HCT116 (cell line): ENCODE data around the gene SAG. TPM values are rescaled to one million over a fixed set of nuclear protein-coding genes. Genes with fewer than 3 reads are reported as not detected.

Experiments used
- ATAC-seq: fragments of 200-7000 bp; cut with Tn5 transposase; 2 replicates; pipeline ENCODE4 v1.9.1; 2020; ENCODE audit warnings: mild to moderate bottlenecking, moderate library complexity
- BruUV-seq: library from RNA; stranded (reverse); fragments of 400-500 nt; replicated peaks from 2 replicates; lab custom pipeline; 2021; lab: Mats Ljungman, UMichigan
- CTCF ChIA-PET: fragments of 300-600 bp; sonication (Branson Sonifier 250); formaldehyde crosslinking; loops from one replicate; lab custom pipeline; 2021; ENCODE audit warnings: antibody characterized with exemption; lab: Charles Lee
- POLR2A ChIA-PET: fragments of 300-600, 350-600 bp; sonication (Branson Sonifier 250); formaldehyde crosslinking; loops from one replicate; lab custom pipeline; 2021; ENCODE audit warnings: antibody characterized with exemption; lab: Charles Lee
- RAD21 ChIA-PET, 2 experiments: fragments of 300-600 bp; sonication (Branson Sonifier 250); formaldehyde crosslinking; loops; one replicate each; lab custom pipeline; 2023; ENCODE audit warnings: low total read pairs in 2 of 2; ENCODE audit not compliant: uncharacterized antibody in 2 of 2, unreplicated experiment in 2 of 2, low non-redundant PET in 1 of 2; lab: Charles Lee
- DNase-seq: peaks from one replicate; pipeline ENCODE4 v3.0.0-alpha.2; 2010; ENCODE audit warnings: low read depth, low spot score
- H2AFZ ChIP-seq: fragments of 200-600 bp; shearing (Covaris generic), sonication (generic); 2 replicates; pipeline ENCODE4 v1.6.1; 2017; ENCODE audit warnings: low read depth, mixed run types, mixed read lengths, antibody characterized with exemption, low read length; ENCODE audit not compliant: poor library complexity, severe bottlenecking
- H3K27ac ChIP-seq: 2 replicates; pipeline ENCODE4 v1.5.1; 2012; ENCODE audit warnings: low read depth, low read length
- H3K27me3 ChIP-seq: fragments of 200-600 bp; sonication (generic); 2 replicates; pipeline ENCODE4 v1.6.1; 2016; ENCODE audit warnings: mixed run types, low read length, mixed read lengths; ENCODE audit not compliant: insufficient read depth
- H3K36me3 ChIP-seq, 2 experiments: fragments of 200-500 bp in 1 of 2; fragments of 200-600 bp in 1 of 2; sonication (Bioruptor generic) in 1 of 2; sonication (generic) in 1 of 2; 2 replicates each; pipeline versions ENCODE4 v1.5.1 to v1.6.1; 2014 to 2016; ENCODE audit warnings: low read length in 2 of 2, inconsistent platforms in 1 of 2, mixed read lengths in 1 of 2, mixed run types in 1 of 2; ENCODE audit not compliant: insufficient read depth in 2 of 2, control insufficient read depth in 1 of 2
- H3K4me1 ChIP-seq, 2 experiments: fragments of 200-600 bp in 1 of 2; sonication (generic) in 1 of 2; 2 replicates each; pipeline versions ENCODE4 v1.5.1 to v1.6.1; 2012 to 2017; ENCODE audit warnings: low read length in 2 of 2, inconsistent platforms in 1 of 2, mild to moderate bottlenecking in 1 of 2, mixed read lengths in 1 of 2, mixed run types in 1 of 2, moderate library complexity in 1 of 2; ENCODE audit not compliant: insufficient read depth in 2 of 2, control insufficient read depth in 1 of 2
- H3K4me2 ChIP-seq: fragments of 200-600 bp; sonication (generic); 2 replicates; pipeline ENCODE4 v1.6.1; 2017; ENCODE audit warnings: mixed run types, low read length, mixed read lengths
- H3K4me3 ChIP-seq, 2 experiments: fragments of 200-600 bp in 1 of 2; sonication (generic) in 1 of 2; replicated peaks in 1 of 2; 2 replicates each; pipeline ENCODE4 v1.5.1; 2011 to 2016; ENCODE audit warnings: low read length in 2 of 2, control low read depth in 1 of 2, low read depth in 1 of 2, mild to moderate bottlenecking in 1 of 2, mixed read lengths in 1 of 2, mixed run types in 1 of 2
- H3K79me2 ChIP-seq: fragments of 200-600 bp; sonication (generic); 2 replicates; pipeline ENCODE4 v1.6.1; 2017; ENCODE audit warnings: mild to moderate bottlenecking, mixed run types, low read length, moderate library complexity, mixed read lengths; ENCODE audit not compliant: insufficient read depth
- H3K9ac ChIP-seq: fragments of 200-600 bp; sonication (generic); 2 replicates; pipeline ENCODE4 v1.6.1; 2016; ENCODE audit warnings: low read length, mixed read lengths
- H3K9me2 ChIP-seq: fragments of 200-600 bp; sonication (generic), shearing (Covaris generic); 2 replicates; pipeline ENCODE4 v1.6.1; 2017; ENCODE audit warnings: mixed run types, mild to moderate bottlenecking, moderate library complexity; ENCODE audit not compliant: insufficient read depth
- H3K9me3 ChIP-seq, 2 experiments: fragments of 200-500 bp in 1 of 2; fragments of 200-600 bp in 1 of 2; sonication (Bioruptor generic) in 1 of 2; sonication (generic) in 1 of 2; 2 replicates each; pipeline ENCODE4 v1.6.1; 2014 to 2017; ENCODE audit warnings: low read length in 2 of 2, mixed read lengths in 2 of 2, inconsistent platforms in 1 of 2, low read depth in 1 of 2, mild to moderate bottlenecking in 1 of 2, mixed run types in 1 of 2, moderate library complexity in 1 of 2; ENCODE audit not compliant: control insufficient read depth in 1 of 2, insufficient read depth in 1 of 2
- H4K20me1 ChIP-seq: fragments of 200-600 bp; sonication (generic), shearing (Covaris generic); 2 replicates; pipeline ENCODE4 v1.6.1; 2017; ENCODE audit warnings: mixed run types, mild to moderate bottlenecking, moderate library complexity; ENCODE audit not compliant: insufficient read depth
- CBX3 ChIP-seq: IDR thresholded peaks from 2 replicates; pipeline ENCODE4 v1.6.1; 2012; ENCODE audit warnings: low read depth
- CEBPB ChIP-seq: IDR thresholded peaks from 2 replicates; pipeline ENCODE4 v1.6.1; 2012; ENCODE audit warnings: low read depth
- EGR1 ChIP-seq: IDR thresholded peaks from 2 replicates; pipeline ENCODE4 v1.6.1; 2012; ENCODE audit warnings: low read depth
- ELF1 ChIP-seq: IDR thresholded peaks from 2 replicates; pipeline ENCODE4 v1.6.1; 2012; ENCODE audit warnings: low read depth, borderline replicate concordance
- EZH2 ChIP-seq: fragments of 200-600 bp; sonication (generic); IDR thresholded peaks from 2 replicates; pipeline ENCODE4 v1.6.1; 2017; ENCODE audit warnings: antibody characterized with exemption, mixed run types
- EZH2phosphoT487 ChIP-seq: fragments of 200-600 bp; IDR thresholded peaks from 2 replicates; pipeline ENCODE4 v1.6.1; 2018; ENCODE audit warnings: antibody characterized with exemption, borderline replicate concordance
- FOSL1 ChIP-seq: IDR thresholded peaks from 2 replicates; pipeline ENCODE4 v1.6.1; 2012; ENCODE audit warnings: low read depth
- RAD21 ChIP-seq: IDR thresholded peaks from 2 replicates; pipeline ENCODE4 v1.6.1; 2012; ENCODE audit warnings: low read depth, mild to moderate bottlenecking
- REST ChIP-seq: IDR thresholded peaks from 2 replicates; pipeline ENCODE4 v1.6.1; 2012; ENCODE audit warnings: low read depth
- SIN3A ChIP-seq: IDR thresholded peaks from 2 replicates; pipeline ENCODE4 v1.6.1; 2012; ENCODE audit warnings: low read depth
- SP1 ChIP-seq: IDR thresholded peaks from 2 replicates; pipeline ENCODE4 v1.6.1; 2012; ENCODE audit warnings: low read depth
- SRF ChIP-seq: IDR thresholded peaks from 2 replicates; pipeline ENCODE4 v1.6.1; 2012; ENCODE audit warnings: low read depth
- TCF7L2 ChIP-seq: IDR thresholded peaks from 2 replicates; pipeline ENCODE4 v1.7.0; 2011; ENCODE audit warnings: borderline replicate concordance, inconsistent platforms; ENCODE audit not compliant: insufficient read depth, insufficient read length; ENCODE audit errors: extremely low read depth
- ZBTB33 ChIP-seq: IDR thresholded peaks from 2 replicates; pipeline ENCODE4 v1.6.1; 2011; ENCODE audit warnings: mild to moderate bottlenecking, low read length, moderate library complexity; ENCODE audit not compliant: insufficient replicate concordance; ENCODE audit errors: extremely low read depth
- ZFX ChIP-seq: fragments of 450-650 bp; IDR thresholded peaks from 2 replicates; pipeline ENCODE4 v1.6.1; 2017
- intact Hi-C: fragments of 100-400 bp; cut with micrococcal nuclease; formaldehyde crosslinking; loops from 2 replicates; pipeline ENCODE4 v1.10.0; 2022
- total RNA-seq: library from RNA; stranded (reverse); gene quantifications from one replicate; pipeline ENCODE4 v1.2.1, GENCODE V29; 2021; ENCODE audit not compliant: unreplicated experiment

The SAG gene
- total RNA-seq, 1 experiment from 2014 or later: not detected

- H3K27me3 ChIP-seq: no peaks in the 10 kb centered on the region
- POLR2A ChIA-PET: no interaction called here
- DNase-seq (no peak), ATAC-seq (no peak)
- no peaks in the 10 kb centered on the region for H3K4me1 ChIP-seq
- intact Hi-C loops: loop anchor here (10.0 kb wide), 1 partner anchor 163 kb away; no protein-coding TSS in a partner anchor
- H3K4me2 ChIP-seq: no peak overlapping the region
- H3K27ac ChIP-seq: no peak overlapping the region
- RAD21 ChIA-PET: no interaction called here
- TF ChIP-seq ZBTB33 (no peak), EGR1 (no peak), EZH2phosphoT487 (no peak), ELF1 (no peak), RAD21 (no peak), REST (no peak), EZH2 (no peak), ZFX (no peak), SIN3A (no peak), SRF (no peak), FOSL1 (no peak), SP1 (no peak), CEBPB (no peak), CBX3 (no peak), TCF7L2 (no peak)
- H2AFZ ChIP-seq: no peak overlapping the region
- H3K4me3 ChIP-seq: no peak overlapping the region
- H3K9ac ChIP-seq: no peak overlapping the region
- no peaks in the 10 kb centered on the region for H4K20me1 ChIP-seq
- no peaks in the 10 kb centered on the region for H3K9me2 ChIP-seq
- no peaks in the 10 kb centered on the region for H3K9me3 ChIP-seq
- BruUV-seq: no TSS peak
- CTCF ChIA-PET: no interaction called here
- peaks cover 3% of the 10 kb centered on the region; the same call in 1 of the 2 replicates for H3K79me2 ChIP-seq
- H3K36me3 ChIP-seq: peaks cover 61 to 72% of the 10 kb centered on the region in 2 experiments
Observed at GRCh38 chr2:233281992-233282603, 25.5 kb upstream of the SAG start.
